ENCODE data around the gene CCDC24.

DNA sequence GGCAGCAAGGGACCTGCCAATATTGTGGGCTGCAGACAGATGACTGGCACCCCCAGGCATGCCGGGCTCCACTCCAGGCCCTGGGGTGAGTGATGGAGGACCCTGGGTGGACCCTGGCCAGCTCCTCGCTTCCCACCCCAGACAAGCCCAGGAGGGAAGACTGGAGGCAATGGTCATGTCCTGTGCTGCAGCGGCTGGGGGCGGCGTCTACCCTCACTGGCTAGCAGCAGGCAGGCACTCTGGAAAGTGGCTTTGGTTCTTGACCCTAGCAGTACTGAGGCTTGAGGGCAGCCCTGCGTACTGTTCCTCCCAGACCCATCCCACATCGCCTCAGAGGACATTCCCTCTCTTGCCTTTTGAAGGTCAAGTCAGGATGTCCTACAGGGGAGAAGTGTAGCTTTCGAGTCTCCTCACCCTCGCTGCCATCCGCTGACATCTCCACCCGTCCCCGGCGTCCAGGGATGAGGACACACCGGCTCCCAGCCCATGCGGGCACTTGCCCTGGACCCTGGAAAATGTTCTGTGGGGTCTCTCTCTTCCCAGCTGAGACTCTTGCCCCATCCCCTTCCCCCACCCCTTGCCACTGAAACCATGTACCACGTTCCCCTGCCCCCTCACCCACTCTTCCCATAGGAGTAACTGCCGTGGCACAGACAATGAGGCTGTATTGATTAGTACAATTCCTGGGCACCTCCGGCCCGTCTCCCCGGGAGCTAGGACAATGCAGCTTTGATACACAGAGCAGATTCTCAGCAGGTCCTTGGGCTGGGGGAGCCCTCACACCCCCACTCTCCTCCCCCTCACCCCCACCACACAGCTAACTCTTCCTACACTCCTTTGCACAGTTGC, 24.9 kb downstream of the CCDC24 start:
- TF ChIP-seq EZH2 (optimal IDR thresholded peaks at IDR 0.05; ENCODE audit: low read depth, low read length) (no peak), EZH2phosphoT487 (IDR thresholded peaks at IDR 0.05; ENCODE audit: low read length) (no peak)
- TF ChIP-seq, protein P1, sequence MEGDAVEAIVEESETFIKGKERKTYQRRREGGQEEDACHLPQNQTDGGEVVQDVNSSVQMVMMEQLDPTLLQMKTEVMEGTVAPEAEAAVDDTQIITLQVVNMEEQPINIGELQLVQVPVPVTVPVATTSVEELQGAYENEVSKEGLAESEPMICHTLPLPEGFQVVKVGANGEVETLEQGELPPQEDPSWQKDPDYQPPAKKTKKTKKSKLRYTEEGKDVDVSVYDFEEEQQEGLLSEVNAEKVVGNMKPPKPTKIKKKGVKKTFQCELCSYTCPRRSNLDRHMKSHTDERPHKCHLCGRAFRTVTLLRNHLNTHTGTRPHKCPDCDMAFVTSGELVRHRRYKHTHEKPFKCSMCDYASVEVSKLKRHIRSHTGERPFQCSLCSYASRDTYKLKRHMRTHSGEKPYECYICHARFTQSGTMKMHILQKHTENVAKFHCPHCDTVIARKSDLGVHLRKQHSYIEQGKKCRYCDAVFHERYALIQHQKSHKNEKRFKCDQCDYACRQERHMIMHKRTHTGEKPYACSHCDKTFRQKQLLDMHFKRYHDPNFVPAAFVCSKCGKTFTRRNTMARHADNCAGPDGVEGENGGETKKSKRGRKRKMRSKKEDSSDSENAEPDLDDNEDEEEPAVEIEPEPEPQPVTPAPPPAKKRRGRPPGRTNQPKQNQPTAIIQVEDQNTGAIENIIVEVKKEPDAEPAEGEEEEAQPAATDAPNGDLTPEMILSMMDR (IDR thresholded peaks at IDR 0.05; ENCODE audit: low read length) = no peak

Data from MM.1S (cell line).